Transverse colon (tissue), 4 donors: Measurements from ENCODE around the gene TAOK3. TPM values are rescaled to one million over a fixed set of nuclear protein-coding genes. Genes with fewer than 3 reads are reported as not detected.

Experiments used
- DNase-seq: peaks from one replicate; pipeline ENCODE4 v3.0.0-alpha.2; 2019
- H3K27ac ChIP-seq, 4 donors: fragments of 200-600 bp; sonication (generic); 2 replicates each; pipeline ENCODE4 v1.5.1; 2016 to 2018; ENCODE audit warnings: inconsistent platforms in 4 of 4
- H3K27me3 ChIP-seq: fragments of 200-600 bp; sonication (generic); 2 replicates; pipeline ENCODE4 v1.5.1; 2017; ENCODE audit warnings: inconsistent platforms
- H3K36me3 ChIP-seq, 4 donors: fragments of 200-600 bp; sonication (generic); 2 replicates each; pipeline ENCODE4 v1.5.1; 2017 to 2019; ENCODE audit warnings: inconsistent platforms in 4 of 4
- H3K4me1 ChIP-seq, 4 donors: fragments of 200-600 bp; sonication (generic); 2 replicates each; pipeline ENCODE4 v1.5.1; 2017 to 2020; ENCODE audit warnings: inconsistent platforms in 4 of 4
- H3K4me3 ChIP-seq, 4 donors: fragments of 200-600 bp; sonication (generic); 1 replicate in 1 of 4; 2 replicates in 3 of 4; pipeline versions ENCODE4 v1.5.1 to v1.6.1; 2017 to 2019; ENCODE audit warnings: inconsistent platforms in 4 of 4
- H3K9me3 ChIP-seq, 2 donors: fragments of 200-600 bp; sonication (generic); 2 replicates each; pipeline ENCODE4 v1.5.1; 2017 to 2019; ENCODE audit warnings: inconsistent platforms in 2 of 2
- EP300 ChIP-seq: sonication (generic); formaldehyde crosslinking; IDR thresholded peaks from one replicate; pipeline ENCODE4 v1.6.1; 2017; ENCODE audit warnings: antibody characterized with exemption, low read depth
- POLR2A ChIP-seq: fragments of 450-650 bp; IDR thresholded peaks from one replicate; pipeline ENCODE4 v1.6.1; 2016; ENCODE audit warnings: antibody characterized with exemption, mild to moderate bottlenecking, moderate library complexity
- POLR2AphosphoS5 ChIP-seq, 3 donors: sonication (generic); formaldehyde crosslinking; IDR thresholded peaks; one replicate each; pipeline ENCODE4 v1.6.1; 2016; ENCODE audit warnings: antibody characterized with exemption in 3 of 3
- WGBS, 2 donors: methylation state at CpG; one replicate each; pipeline ENCODE4 v1.1.5; 2018; ENCODE audit warnings: low coverage in 1 of 2; 5-methylcytosine and 5-hydroxymethylcytosine counted together
- in situ Hi-C, 4 donors: fragments of 200-750 bp; cut with MboI; loops; one replicate each; pipeline versions ENCODE4 v1.15.0 to v1.15.1; 2017; ENCODE audit warnings: low sequenced_read_pairs in 3 of 4, low pct_ligation_motif_present in 1 of 4, low pct_unique_long_range_greater_than_20kb in 1 of 4
- intact Hi-C: fragments of 100-400 bp; cut with DNase I; formaldehyde crosslinking; loops from one replicate; pipeline ENCODE4 v1.15.1; 2023; ENCODE audit warnings: low total_unique reads
- total RNA-seq, 4 donors: library from RNA; depleted of rRNA; stranded (reverse); fragments of >200 nt; gene quantifications; one replicate each; pipeline ENCODE4 v1.1.0, GENCODE V29; 2016
- TF ChIP-seq, protein P1 (sequence below), 5 experiments: fragments of 200-600 bp in 3 of 5; fragments of 450-650 bp in 2 of 5; sonication (generic) in 3 of 5; IDR thresholded peaks; 1 replicate in 2 of 5; 2 replicates in 3 of 5; pipeline ENCODE4 v1.5.1; 2016 to 2017; ENCODE audit warnings: antibody characterized with exemption in 5 of 5, inconsistent platforms in 3 of 5, mild to moderate bottlenecking in 2 of 5, moderate library complexity in 1 of 5

The TAOK3 gene
- total RNA-seq, 4 donors from 2014 or later = 40.4 to 93.2 (median 79.2) TPM

GRCh38 chr12:118328486-118329330 lies 44.0 kb downstream of the TAOK3 start:
- in situ Hi-C loops = no loop called here
- 89 to 93% methylated on average over 3 of the region's 3 CpGs for WGBS, 2 donors
- no peaks in the 10 kb centered on the region for H3K9me3 ChIP-seq

DNA sequence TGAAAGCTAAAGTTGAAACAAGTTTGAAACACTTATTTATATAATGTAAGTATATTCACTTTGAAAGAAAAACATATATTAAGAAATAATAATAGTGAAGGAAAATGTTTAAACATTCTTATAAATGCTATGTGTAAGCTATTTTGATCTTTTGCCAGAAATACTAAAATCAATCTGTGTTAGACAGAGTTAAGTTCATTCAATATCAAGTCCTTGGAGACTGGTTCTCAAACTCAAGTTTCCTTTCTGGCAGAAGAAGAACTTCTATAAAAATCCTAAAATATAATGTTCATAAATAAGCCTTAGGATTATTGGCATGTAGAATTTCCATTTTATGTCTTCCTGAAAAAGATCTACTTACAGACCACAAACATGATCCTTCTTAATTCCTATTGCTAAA lies 45.3 kb downstream of the TAOK3 start:
- no peak for TF ChIP-seq EP300
- no peak for TF ChIP-seq POLR2A
- Histone ChIP-seq H3K4me1 (peaks cover 0 to 34% (median 9%) of the 10 kb centered on the region in 4 donors), H3K4me3 (no peak overlapping the region), H3K27me3 (no peaks in the 10 kb centered on the region), H3K27ac (no peak overlapping the region), H3K36me3 (no peaks in the 10 kb centered on the region), H3K9me3 (no peaks in the 10 kb centered on the region)
- intact Hi-C loops = no loop called here
- in situ Hi-C loops = no loop called here
- DNase-seq = no peak

More at GRCh38 chr12:118328486-118329330, 44.0 kb downstream of the TAOK3 start:
- no peak for DNase-seq
- Histone ChIP-seq H3K27ac (no peak overlapping the region), H3K4me3 (no peak overlapping the region), H3K27me3 (no peaks in the 10 kb centered on the region), H3K4me1 (peaks cover 0 to 39% (median 9%) of the 10 kb centered on the region in 4 donors), H3K36me3 (no peaks in the 10 kb centered on the region)
- intact Hi-C loops = no loop called here
- TF ChIP-seq, protein P1, sequence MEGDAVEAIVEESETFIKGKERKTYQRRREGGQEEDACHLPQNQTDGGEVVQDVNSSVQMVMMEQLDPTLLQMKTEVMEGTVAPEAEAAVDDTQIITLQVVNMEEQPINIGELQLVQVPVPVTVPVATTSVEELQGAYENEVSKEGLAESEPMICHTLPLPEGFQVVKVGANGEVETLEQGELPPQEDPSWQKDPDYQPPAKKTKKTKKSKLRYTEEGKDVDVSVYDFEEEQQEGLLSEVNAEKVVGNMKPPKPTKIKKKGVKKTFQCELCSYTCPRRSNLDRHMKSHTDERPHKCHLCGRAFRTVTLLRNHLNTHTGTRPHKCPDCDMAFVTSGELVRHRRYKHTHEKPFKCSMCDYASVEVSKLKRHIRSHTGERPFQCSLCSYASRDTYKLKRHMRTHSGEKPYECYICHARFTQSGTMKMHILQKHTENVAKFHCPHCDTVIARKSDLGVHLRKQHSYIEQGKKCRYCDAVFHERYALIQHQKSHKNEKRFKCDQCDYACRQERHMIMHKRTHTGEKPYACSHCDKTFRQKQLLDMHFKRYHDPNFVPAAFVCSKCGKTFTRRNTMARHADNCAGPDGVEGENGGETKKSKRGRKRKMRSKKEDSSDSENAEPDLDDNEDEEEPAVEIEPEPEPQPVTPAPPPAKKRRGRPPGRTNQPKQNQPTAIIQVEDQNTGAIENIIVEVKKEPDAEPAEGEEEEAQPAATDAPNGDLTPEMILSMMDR (IDR thresholded peaks at IDR 0.05) = no peak
- TF ChIP-seq POLR2AphosphoS5 (IDR thresholded peaks at IDR 0.05) (no peak), EP300 (no peak), POLR2A (no peak)

- no peaks in the 10 kb centered on the region for H3K9me3 ChIP-seq
Observed at GRCh38 chr12:118326991-118327390, 45.7 kb downstream of the TAOK3 start.

DNA sequence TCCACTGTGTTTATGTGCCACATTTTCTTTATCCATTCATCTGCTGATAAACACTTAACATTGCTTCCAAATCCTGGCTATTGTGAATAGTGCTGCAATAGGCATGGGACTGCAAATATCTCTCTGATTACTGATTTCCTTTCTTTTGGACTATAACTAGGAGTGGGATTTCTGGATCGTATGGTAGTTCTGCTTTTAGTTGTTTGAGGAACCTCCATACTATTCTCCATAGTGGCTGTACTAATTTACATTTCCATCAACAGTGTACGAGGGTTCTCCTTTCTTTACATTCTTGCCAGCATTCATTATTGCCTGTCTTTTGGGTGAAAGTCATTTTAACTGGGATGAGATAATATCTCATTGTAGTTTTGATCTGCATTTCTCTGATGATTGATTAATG lies 47.6 kb downstream of the TAOK3 start:
- no peak overlapping the region for H3K27ac ChIP-seq
- H3K27me3 ChIP-seq = no peaks in the 10 kb centered on the region
- peaks cover 0 to 18% (median 6%) of the 10 kb centered on the region in 4 donors for H3K4me1 ChIP-seq
- 85 to 94% methylated on average over 2 of the region's 2 CpGs for WGBS, 2 donors
- TF ChIP-seq POLR2AphosphoS5 (IDR thresholded peaks at IDR 0.05) (no peak), POLR2A (no peak), EP300 (no peak)
- TF ChIP-seq, protein P1 (IDR thresholded peaks at IDR 0.05) = no peak
- no peaks in the 10 kb centered on the region for H3K9me3 ChIP-seq
- no peak for DNase-seq
- in situ Hi-C loops (no loop called here), intact Hi-C loops (no loop called here)
- H3K4me3 ChIP-seq = no peak overlapping the region
- no peaks in the 10 kb centered on the region for H3K36me3 ChIP-seq

More at GRCh38 chr12:118326991-118327390, 45.7 kb downstream of the TAOK3 start:
- no peak for DNase-seq
- peaks cover 0 to 34% (median 9%) of the 10 kb centered on the region in 4 donors for H3K4me1 ChIP-seq
- TF ChIP-seq, protein P1 (IDR thresholded peaks at IDR 0.05) = no peak
- TF ChIP-seq POLR2A = no peak
- TF ChIP-seq POLR2AphosphoS5 (IDR thresholded peaks at IDR 0.05) = no peak
- no peak for TF ChIP-seq EP300
- in situ Hi-C loops = no loop called here
- no peak overlapping the region for H3K4me3 ChIP-seq
- no peak overlapping the region for H3K27ac ChIP-seq
- H3K36me3 ChIP-seq = no peaks in the 10 kb centered on the region
- H3K27me3 ChIP-seq = no peaks in the 10 kb centered on the region
- intact Hi-C loops = no loop called here
